K562 (cell line): Measurements from ENCODE around the gene RBP3. TPM values are rescaled to one million over a fixed set of nuclear protein-coding genes. Genes with fewer than 3 reads are reported as not detected.

Experiments used
- ADNP ChIP-seq: fragments of 200-800 bp; sonication (Bioruptor generic); IDR thresholded peaks from 2 replicates; pipeline ENCODE4 v1.6.1; 2016; ENCODE audit warnings: missing genetic modification characterization, missing compliant biosample characterization
- DDX20 ChIP-seq: fragments of 450-650 bp; IDR thresholded peaks from 2 replicates; pipeline ENCODE4 v1.6.1; 2016; ENCODE audit warnings: missing genetic modification characterization, low read depth, mild to moderate bottlenecking, missing compliant biosample characterization, moderate library complexity
- EGR1 ChIP-seq: fragments of 450-650 bp; conservative IDR thresholded peaks from 2 replicates; pipeline ENCODE4 v1.6.1; 2017; ENCODE audit warnings: mild to moderate bottlenecking
- FOXA1 ChIP-seq: fragments of 450-650 bp; IDR thresholded peaks from 2 replicates; pipeline ENCODE4 v1.6.1; 2016; ENCODE audit warnings: mild to moderate bottlenecking, borderline replicate concordance
- GABPB1 ChIP-seq: sonication (generic); formaldehyde crosslinking; IDR thresholded peaks from 2 replicates; pipeline ENCODE4 v1.8.0; 2022; ENCODE audit warnings: mild to moderate bottlenecking, missing genetic modification reagents
- HOMEZ ChIP-seq: fragments of 250-450 bp; sonication (Bioruptor Pico); IDR thresholded peaks from 2 replicates; pipeline ENCODE4 v1.4.0; 2020; ENCODE audit warnings: mild to moderate bottlenecking, moderate library complexity
- HOXB6 ChIP-seq: fragments of 250-450 bp; sonication (Bioruptor Pico); IDR thresholded peaks from 2 replicates; pipeline ENCODE4 v1.5.1; 2022; ENCODE audit warnings: mild to moderate bottlenecking, borderline replicate concordance
- MBD2 ChIP-seq: sonication (generic); IDR thresholded peaks from 2 replicates; pipeline ENCODE4 v1.6.1; 2016; ENCODE audit warnings: low read depth, borderline replicate concordance
- MYBL2 ChIP-seq, 2 experiments: fragments of 450-650 bp in 1 of 2; sonication (generic) in 1 of 2; formaldehyde crosslinking in 1 of 2; IDR thresholded peaks; 2 replicates each; pipeline versions ENCODE4 v1.6.1 to v1.8.1; 2017 to 2022; ENCODE audit warnings: borderline replicate concordance in 1 of 2, inconsistent platforms in 1 of 2, low read depth in 1 of 2, mild to moderate bottlenecking in 1 of 2, missing genetic modification reagents in 1 of 2, moderate library complexity in 1 of 2
- NFIC ChIP-seq: fragments of 450-650 bp; IDR thresholded peaks from 2 replicates; pipeline ENCODE4 v1.6.1; 2017; ENCODE audit warnings: mild to moderate bottlenecking, inconsistent platforms
- NR2C2 ChIP-seq, 2 experiments: fragments of 200-800 bp in 1 of 2; sonication (Bioruptor generic) in 1 of 2; sonication (generic) in 1 of 2; formaldehyde crosslinking in 1 of 2; IDR thresholded peaks; 2 replicates each; pipeline versions ENCODE4 v1.6.1 to v1.8.0; 2016 to 2022; ENCODE audit warnings: mild to moderate bottlenecking in 1 of 2, missing compliant biosample characterization in 1 of 2, missing genetic modification characterization in 1 of 2, missing genetic modification reagents in 1 of 2
- RCOR1 ChIP-seq, 2 experiments: IDR thresholded peaks; 2 replicates each; pipeline ENCODE4 v1.6.1; 2012; ENCODE audit warnings: low read depth in 2 of 2, low read length in 2 of 2, borderline replicate concordance in 1 of 2, improper control_type of control experiment in 1 of 2
- RUNX1 ChIP-seq: sonication (generic); IDR thresholded peaks from 2 replicates; pipeline ENCODE4 v1.6.1; 2016; ENCODE audit warnings: antibody characterized with exemption, low read depth
- SLC30A9 ChIP-seq: fragments of 250-450 bp; sonication (Bioruptor Pico); IDR thresholded peaks from 2 replicates; pipeline ENCODE4 v1.8.0; 2022; ENCODE audit warnings: mild to moderate bottlenecking, moderate library complexity
- ZNF121 ChIP-seq: sonication (generic); formaldehyde crosslinking; conservative IDR thresholded peaks from 2 replicates; pipeline ENCODE4 v1.8.0; 2022; ENCODE audit warnings: missing genetic modification reagents
- polyA plus RNA-seq, 8 experiments: library from polyadenylated mRNA; depleted of rRNA in 4 of 8; stranded (reverse) in 5 of 8; unstranded in 3 of 8; fragments of >200 nt; fragmentation: Nextera tagmentation in 2 of 8; fragmentation: Illumina TruSeq in 1 of 8; extraction: Ambion mirVana in 2 of 8; extraction: Trizol in 1 of 8; gene quantifications; 2 replicates each; pipeline versions ENCODE4 v1.2.1 to v1.2.3, GENCODE V29; 2011 to 2014; ENCODE audit warnings: inconsistent platforms in 1 of 8, missing spikeins in 1 of 8
- total RNA-seq, 7 experiments: library from RNA; depleted of rRNA in 6 of 7; stranded (reverse); fragments of >200 nt in 6 of 7; fragmentation: Illumina TruSeq in 2 of 7; extraction: Trizol in 2 of 7; gene quantifications; 2 replicates each; pipeline versions ENCODE4 v1.2.1 to v1.2.3, GENCODE V29; 2011 to 2021; ENCODE audit warnings: low replicate concordance in 1 of 7
- TF ChIP-seq, protein P1 (sequence below): IDR thresholded peaks from 2 replicates; pipeline ENCODE4 v1.6.1; 2016; ENCODE audit warnings: missing genetic modification characterization, missing compliant biosample characterization
- TF ChIP-seq, protein P2 (sequence below): fragments of 450-650 bp; formaldehyde crosslinking; IDR thresholded peaks from 2 replicates; pipeline ENCODE4 v1.4.0; 2022; ENCODE audit warnings: missing genetic modification characterization
- TF ChIP-seq, protein P3 (sequence below): fragments of 250-450 bp; sonication (Bioruptor Pico); IDR thresholded peaks from 2 replicates; pipeline ENCODE4 v1.4.0; 2020; ENCODE audit warnings: mild to moderate bottlenecking, moderate library complexity, borderline replicate concordance

The RBP3 gene
- total and polyA plus RNA-seq, 9 of the 15 experiments (the other 6 are each of a cell fraction or from before 2014, with no cell fraction given): not detected

GRCh38 chr10:47383261-47384147 lies 35.3 kb downstream of the RBP3 start (continued):
- TF ChIP-seq, protein P1, sequence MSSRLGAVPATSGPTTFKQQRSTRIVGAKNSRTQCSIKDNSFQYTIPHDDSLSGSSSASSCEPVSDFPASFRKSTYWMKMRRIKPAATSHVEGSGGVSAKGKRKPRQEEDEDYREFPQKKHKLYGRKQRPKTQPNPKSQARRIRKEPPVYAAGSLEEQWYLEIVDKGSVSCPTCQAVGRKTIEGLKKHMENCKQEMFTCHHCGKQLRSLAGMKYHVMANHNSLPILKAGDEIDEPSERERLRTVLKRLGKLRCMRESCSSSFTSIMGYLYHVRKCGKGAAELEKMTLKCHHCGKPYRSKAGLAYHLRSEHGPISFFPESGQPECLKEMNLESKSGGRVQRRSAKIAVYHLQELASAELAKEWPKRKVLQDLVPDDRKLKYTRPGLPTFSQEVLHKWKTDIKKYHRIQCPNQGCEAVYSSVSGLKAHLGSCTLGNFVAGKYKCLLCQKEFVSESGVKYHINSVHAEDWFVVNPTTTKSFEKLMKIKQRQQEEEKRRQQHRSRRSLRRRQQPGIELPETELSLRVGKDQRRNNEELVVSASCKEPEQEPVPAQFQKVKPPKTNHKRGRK (tag): peak; percentile 95
- TF ChIP-seq EGR1: no peak
- no peak for TF ChIP-seq ZNF121 (CRISPR knock-in tag)
- no peak for TF ChIP-seq HOXB6 (CRISPR knock-in tag)
- no peak for TF ChIP-seq NR2C2 (CRISPR knock-in tag; IDR thresholded peaks at IDR 0.05)
- TF ChIP-seq NR2C2 (tag; IDR thresholded peaks at IDR 0.05): no peak
- TF ChIP-seq HOMEZ: no peak
- no peak for TF ChIP-seq NFIC
- TF ChIP-seq ADNP (tag): no peak
- TF ChIP-seq GABPB1: no peak
- TF ChIP-seq, protein P2, sequence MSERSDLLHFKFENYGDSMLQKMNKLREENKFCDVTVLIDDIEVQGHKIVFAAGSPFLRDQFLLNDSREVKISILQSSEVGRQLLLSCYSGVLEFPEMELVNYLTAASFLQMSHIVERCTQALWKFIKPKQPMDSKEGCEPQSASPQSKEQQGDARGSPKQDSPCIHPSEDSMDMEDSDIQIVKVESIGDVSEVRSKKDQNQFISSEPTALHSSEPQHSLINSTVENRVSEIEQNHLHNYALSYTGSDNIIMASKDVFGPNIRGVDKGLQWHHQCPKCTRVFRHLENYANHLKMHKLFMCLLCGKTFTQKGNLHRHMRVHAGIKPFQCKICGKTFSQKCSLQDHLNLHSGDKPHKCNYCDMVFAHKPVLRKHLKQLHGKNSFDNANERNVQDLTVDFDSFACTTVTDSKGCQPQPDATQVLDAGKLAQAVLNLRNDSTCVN (CRISPR knock-in tag): peak; percentile 68; the same call in 1 of the 2 replicates
- no peak for TF ChIP-seq DDX20 (tag)
- no peak for TF ChIP-seq RUNX1
- TF ChIP-seq SLC30A9 (CRISPR knock-in tag): no peak
- TF ChIP-seq FOXA1: no peak
- TF ChIP-seq MBD2: no peak
- no peak for TF ChIP-seq RCOR1 (IDR thresholded peaks at IDR 0.05; ENCODE audit: borderline replicate concordance in 1 of 2, low read depth in 2 of 2, low read length in 2 of 2)
- TF ChIP-seq MYBL2 (IDR thresholded peaks at IDR 0.05; ENCODE audit: low read depth): no peak
- TF ChIP-seq MYBL2 (CRISPR knock-in tag; IDR thresholded peaks at IDR 0.05; ENCODE audit: borderline replicate concordance): no peak
- TF ChIP-seq, protein P3, sequence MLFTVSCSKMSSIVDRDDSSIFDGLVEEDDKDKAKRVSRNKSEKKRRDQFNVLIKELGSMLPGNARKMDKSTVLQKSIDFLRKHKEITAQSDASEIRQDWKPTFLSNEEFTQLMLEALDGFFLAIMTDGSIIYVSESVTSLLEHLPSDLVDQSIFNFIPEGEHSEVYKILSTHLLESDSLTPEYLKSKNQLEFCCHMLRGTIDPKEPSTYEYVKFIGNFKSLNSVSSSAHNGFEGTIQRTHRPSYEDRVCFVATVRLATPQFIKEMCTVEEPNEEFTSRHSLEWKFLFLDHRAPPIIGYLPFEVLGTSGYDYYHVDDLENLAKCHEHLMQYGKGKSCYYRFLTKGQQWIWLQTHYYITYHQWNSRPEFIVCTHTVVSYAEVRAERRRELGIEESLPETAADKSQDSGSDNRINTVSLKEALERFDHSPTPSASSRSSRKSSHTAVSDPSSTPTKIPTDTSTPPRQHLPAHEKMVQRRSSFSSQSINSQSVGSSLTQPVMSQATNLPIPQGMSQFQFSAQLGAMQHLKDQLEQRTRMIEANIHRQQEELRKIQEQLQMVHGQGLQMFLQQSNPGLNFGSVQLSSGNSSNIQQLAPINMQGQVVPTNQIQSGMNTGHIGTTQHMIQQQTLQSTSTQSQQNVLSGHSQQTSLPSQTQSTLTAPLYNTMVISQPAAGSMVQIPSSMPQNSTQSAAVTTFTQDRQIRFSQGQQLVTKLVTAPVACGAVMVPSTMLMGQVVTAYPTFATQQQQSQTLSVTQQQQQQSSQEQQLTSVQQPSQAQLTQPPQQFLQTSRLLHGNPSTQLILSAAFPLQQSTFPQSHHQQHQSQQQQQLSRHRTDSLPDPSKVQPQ (CRISPR knock-in tag): no peak
